Measurements from ENCODE around the gene C2orf80. TPM values are rescaled to one million over a fixed set of nuclear protein-coding genes. Genes with fewer than 3 reads are reported as not detected.
"Not testable (repeated sequence)": the region's sequence is repeated elsewhere in the genome, so short reads cannot be mapped to it uniquely, and the experiment has no call there.

C2orf80 gene
- total RNA-seq (not detected), polyA plus RNA-seq (not detected)
- long read RNA-seq, donor 1, result 0 reads
- long read RNA-seq, donor 2, result 0 reads
- long read RNA-seq, donor 3, result 0 reads
- long read RNA-seq, donor 4, result 0 reads

- Histone ChIP-seq H3K27me3 (ENCODE audit: control insufficient read depth, insufficient read depth) (no peaks in the 10 kb centered on the region), H3K27ac (ENCODE audit: low read length) (no peak within 1 kb of the TSS), H3K9me3 (ENCODE audit: control insufficient read depth, low read length) (no peaks in the 10 kb centered on the region), H3K4me3 (ENCODE audit: low read length) (no peak within 1 kb of the TSS), H3K4me1 (ENCODE audit: control insufficient read depth, insufficient read depth, low read length) (no peaks in the 10 kb centered on the region)
- intact Hi-C loops (cut with DNase I), result no loop called here
- 79% methylated on average over 10 of the region's 10 CpGs for WGBS
- ATAC-seq, result no peak
- no peak for DNase-seq
Observed at GRCh38 chr2:208189810-208190503, at the start of gene C2orf80. TSS of gene C2orf80 (minus strand) at chr2:208190030. CDS start at chr2:208186986, 3,044 bp downstream.

- DNase-seq (no peak), ATAC-seq (no peak)
- no peak overlapping the region for H3K4me3 ChIP-seq (ENCODE audit: low read length)
- 83% methylated on average over 2 of the region's 2 CpGs for WGBS
- H3K27me3 ChIP-seq (ENCODE audit: control insufficient read depth, insufficient read depth), result no peaks in the 10 kb centered on the region
- H3K9me3 ChIP-seq (ENCODE audit: control insufficient read depth, low read length), result no peaks in the 10 kb centered on the region
- intact Hi-C loops (cut with DNase I), result no loop called here
- H3K4me1 ChIP-seq (ENCODE audit: control insufficient read depth, insufficient read depth, low read length), result no peaks in the 10 kb centered on the region
- H3K27ac ChIP-seq (ENCODE audit: low read length), result no peak overlapping the region
Observed at GRCh38 chr2:208235860-208236259, 46.0 kb upstream of the C2orf80 start.

- no peaks in the 10 kb centered on the region for H3K4me1 ChIP-seq (ENCODE audit: control insufficient read depth, insufficient read depth, low read length)
- H3K27me3 ChIP-seq (ENCODE audit: control insufficient read depth, insufficient read depth), result no peaks in the 10 kb centered on the region
- H3K27ac ChIP-seq (ENCODE audit: low read length), result no peak overlapping the region
- intact Hi-C loops (cut with DNase I), result no loop called here
- no peak overlapping the region for H3K4me3 ChIP-seq (ENCODE audit: low read length)
- DNase-seq, result no peak
- ATAC-seq, result no peak
- no peaks in the 10 kb centered on the region for H3K9me3 ChIP-seq (ENCODE audit: control insufficient read depth, low read length)
- WGBS, result 92% methylated on average over 1 of the region's 1 CpG
Observed at GRCh38 chr2:208234786-208235185, 45.0 kb upstream of the C2orf80 start.

GRCh38 chr2:208228476-208228875 is 38.6 kb upstream of the C2orf80 start:
- Histone ChIP-seq H3K27me3 (ENCODE audit: control insufficient read depth, insufficient read depth) (no peaks in the 10 kb centered on the region), H3K4me3 (ENCODE audit: low read length) (no peak overlapping the region), H3K9me3 (ENCODE audit: control insufficient read depth, low read length) (no peaks in the 10 kb centered on the region), H3K27ac (ENCODE audit: low read length) (no peak overlapping the region), H3K4me1 (ENCODE audit: control insufficient read depth, insufficient read depth, low read length) (no peaks in the 10 kb centered on the region)
- intact Hi-C loops (cut with DNase I), result no loop called here
- ATAC-seq (no peak), DNase-seq (no peak)
- 63% methylated on average over 1 of the region's 1 CpG for WGBS

DNA sequence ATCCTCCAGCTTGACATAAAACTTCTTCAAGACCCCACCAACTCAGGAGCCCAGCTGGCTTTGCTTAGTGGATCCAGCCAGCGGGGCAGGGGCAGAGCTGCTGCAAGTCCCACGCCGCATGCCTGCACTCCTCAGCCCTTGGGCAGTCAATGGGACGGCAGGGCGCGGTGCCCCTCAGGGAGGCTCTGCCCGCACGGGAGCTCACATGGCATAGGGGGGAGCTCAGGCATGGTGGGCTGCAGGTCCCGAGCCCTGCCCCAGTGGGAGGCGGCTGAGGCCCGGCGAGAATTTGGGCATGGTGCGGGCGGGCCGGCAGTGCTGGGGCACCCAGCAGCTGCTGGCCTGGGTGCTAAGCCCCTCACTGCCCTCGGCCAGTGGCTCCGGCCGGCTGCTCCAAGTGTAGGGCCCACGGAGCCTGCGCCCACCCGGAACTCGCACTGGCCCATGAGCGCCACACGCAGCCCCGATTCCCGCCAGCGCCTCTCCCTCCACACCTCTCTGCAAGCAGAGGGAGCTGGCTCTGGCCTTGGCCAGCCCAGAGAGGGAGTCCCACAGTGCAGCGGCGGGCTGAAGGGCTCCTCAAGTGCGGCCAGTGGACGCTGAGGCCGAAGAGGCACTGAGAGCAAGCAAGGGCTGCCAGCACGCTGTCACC is 37.9 kb upstream of the C2orf80 start:
- no peak for ATAC-seq
- intact Hi-C loops (cut with DNase I), result no loop called here
- Histone ChIP-seq H3K27ac (ENCODE audit: low read length) (no peak overlapping the region), H3K9me3 (ENCODE audit: control insufficient read depth, low read length) (no peaks in the 10 kb centered on the region), H3K4me3 (ENCODE audit: low read length) (no peak overlapping the region), H3K27me3 (ENCODE audit: control insufficient read depth, insufficient read depth) (no peaks in the 10 kb centered on the region), H3K4me1 (ENCODE audit: control insufficient read depth, insufficient read depth, low read length) (no peaks in the 10 kb centered on the region)
- no peak for DNase-seq
- 94% methylated on average over 33 of the region's 33 CpGs for WGBS

DNA sequence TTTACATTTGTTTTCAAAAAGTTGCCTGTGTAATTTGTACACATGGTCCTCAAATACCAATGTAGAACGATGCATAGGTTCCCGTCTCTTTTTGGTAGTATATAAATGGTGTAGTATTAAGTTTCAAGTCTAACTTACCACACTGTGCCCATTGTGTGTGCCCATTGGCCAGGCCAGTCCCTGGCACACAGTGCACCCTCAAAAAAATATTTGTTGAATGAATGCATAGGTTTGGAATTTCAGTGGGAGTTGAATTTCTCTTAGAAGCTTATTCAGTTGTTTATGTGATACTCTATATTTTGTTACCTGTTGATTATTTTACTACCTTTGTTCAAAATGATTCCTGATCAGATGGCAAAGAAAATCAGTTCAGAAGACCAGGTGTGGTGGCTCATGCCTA is 35.0 kb upstream of the C2orf80 start:
- Histone ChIP-seq H3K4me3 (ENCODE audit: low read length) (no peak overlapping the region), H3K27ac (ENCODE audit: low read length) (no peak overlapping the region), H3K4me1 (ENCODE audit: control insufficient read depth, insufficient read depth, low read length) (no peaks in the 10 kb centered on the region), H3K9me3 (ENCODE audit: control insufficient read depth, low read length) (no peaks in the 10 kb centered on the region), H3K27me3 (ENCODE audit: control insufficient read depth, insufficient read depth) (no peaks in the 10 kb centered on the region)
- 88% methylated on average over 2 of the region's 2 CpGs for WGBS
- no peak for DNase-seq
- ATAC-seq, result no peak
- intact Hi-C loops (cut with DNase I), result no loop called here

- WGBS, result 82% methylated on average over 3 of the region's 3 CpGs
- ATAC-seq, result no peak
- intact Hi-C loops (cut with DNase I), result no loop called here
Observed at GRCh38 chr2:208222351-208222750, 32.5 kb upstream of the C2orf80 start.

DNA sequence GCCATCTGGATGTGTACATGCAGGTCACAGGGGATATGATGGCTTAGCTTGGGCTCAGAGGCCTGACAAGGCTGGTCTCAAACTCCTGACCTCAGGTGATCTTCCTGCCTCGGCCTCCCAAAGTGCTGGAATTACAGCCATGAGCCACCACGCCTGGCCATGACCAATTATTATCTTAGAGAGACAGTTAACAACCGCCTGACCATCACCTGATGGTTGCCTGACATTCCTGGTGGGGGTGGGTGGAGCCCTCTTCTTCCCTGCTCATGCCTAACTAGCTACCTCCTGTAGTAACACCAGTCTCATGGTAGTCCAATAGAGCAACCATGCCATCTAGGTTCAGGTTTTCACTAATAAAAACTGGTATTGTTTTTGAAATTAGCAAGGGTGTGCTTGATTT is 32.0 kb upstream of the C2orf80 start:
- H3K27me3 ChIP-seq (ENCODE audit: control insufficient read depth, insufficient read depth); H3K9me3 ChIP-seq (ENCODE audit: control insufficient read depth, low read length); DNase-seq; H3K27ac ChIP-seq (ENCODE audit: low read length); intact Hi-C loops (cut with DNase I); H3K4me1 ChIP-seq (ENCODE audit: control insufficient read depth, insufficient read depth, low read length); H3K4me3 ChIP-seq (ENCODE audit: low read length); ATAC-seq: not testable (repeated sequence)
- 80% methylated on average over 3 of the region's 3 CpGs for WGBS

More at GRCh38 chr2:208222351-208222750, 32.5 kb upstream of the C2orf80 start:
- Histone ChIP-seq H3K4me3 (ENCODE audit: low read length) (no peak overlapping the region), H3K4me1 (ENCODE audit: control insufficient read depth, insufficient read depth, low read length) (no peaks in the 10 kb centered on the region), H3K27ac (ENCODE audit: low read length) (no peak overlapping the region), H3K27me3 (ENCODE audit: control insufficient read depth, insufficient read depth) (no peaks in the 10 kb centered on the region), H3K9me3 (ENCODE audit: control insufficient read depth, low read length) (no peaks in the 10 kb centered on the region)
- no peak for DNase-seq

DNA sequence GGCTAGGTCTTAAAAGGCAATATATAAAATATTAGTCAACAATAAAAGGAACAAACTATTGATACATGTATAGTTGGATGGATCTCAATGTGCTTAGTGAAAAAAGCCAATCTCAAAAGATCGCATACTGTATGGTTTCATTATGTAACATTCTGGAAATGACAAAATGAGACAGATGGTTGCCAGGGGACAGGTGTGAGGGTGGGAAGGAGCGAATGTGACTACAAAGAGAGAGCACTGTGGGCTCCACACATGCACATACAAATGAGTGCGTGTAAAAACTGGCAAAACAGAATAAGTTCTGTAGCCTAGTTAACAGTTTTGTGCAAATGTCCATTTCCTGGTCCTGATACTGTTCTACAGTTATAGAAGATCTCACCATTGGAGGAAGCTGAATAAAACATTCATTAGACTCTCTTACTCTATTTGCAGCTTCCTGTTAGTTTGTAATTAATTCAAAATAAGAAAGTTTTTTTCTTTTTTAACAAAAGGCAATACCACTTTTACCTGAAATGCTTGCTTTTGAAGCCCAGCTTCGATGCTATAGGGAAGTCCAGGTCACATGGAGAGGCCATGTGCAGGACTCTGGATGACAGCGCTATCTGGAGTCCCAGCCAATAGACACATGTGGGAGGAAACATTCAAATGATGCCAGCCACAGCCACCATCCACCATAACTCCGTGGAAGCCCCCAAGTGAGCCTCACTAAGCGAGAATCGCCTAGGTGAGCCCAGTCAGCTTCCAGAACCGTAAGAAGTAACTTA is 21.0 kb upstream of the C2orf80 start:
- Histone ChIP-seq H3K27me3 (ENCODE audit: control insufficient read depth, insufficient read depth) (no peaks in the 10 kb centered on the region), H3K4me1 (ENCODE audit: control insufficient read depth, insufficient read depth, low read length) (no peaks in the 10 kb centered on the region), H3K27ac (ENCODE audit: low read length) (no peak overlapping the region), H3K4me3 (ENCODE audit: low read length) (no peak overlapping the region), H3K9me3 (ENCODE audit: control insufficient read depth, low read length) (no peaks in the 10 kb centered on the region)
- DNase-seq (no peak), ATAC-seq (no peak)
- intact Hi-C loops (cut with DNase I), result no loop called here
- WGBS, result 88% methylated on average over 9 of the region's 9 CpGs

DNA sequence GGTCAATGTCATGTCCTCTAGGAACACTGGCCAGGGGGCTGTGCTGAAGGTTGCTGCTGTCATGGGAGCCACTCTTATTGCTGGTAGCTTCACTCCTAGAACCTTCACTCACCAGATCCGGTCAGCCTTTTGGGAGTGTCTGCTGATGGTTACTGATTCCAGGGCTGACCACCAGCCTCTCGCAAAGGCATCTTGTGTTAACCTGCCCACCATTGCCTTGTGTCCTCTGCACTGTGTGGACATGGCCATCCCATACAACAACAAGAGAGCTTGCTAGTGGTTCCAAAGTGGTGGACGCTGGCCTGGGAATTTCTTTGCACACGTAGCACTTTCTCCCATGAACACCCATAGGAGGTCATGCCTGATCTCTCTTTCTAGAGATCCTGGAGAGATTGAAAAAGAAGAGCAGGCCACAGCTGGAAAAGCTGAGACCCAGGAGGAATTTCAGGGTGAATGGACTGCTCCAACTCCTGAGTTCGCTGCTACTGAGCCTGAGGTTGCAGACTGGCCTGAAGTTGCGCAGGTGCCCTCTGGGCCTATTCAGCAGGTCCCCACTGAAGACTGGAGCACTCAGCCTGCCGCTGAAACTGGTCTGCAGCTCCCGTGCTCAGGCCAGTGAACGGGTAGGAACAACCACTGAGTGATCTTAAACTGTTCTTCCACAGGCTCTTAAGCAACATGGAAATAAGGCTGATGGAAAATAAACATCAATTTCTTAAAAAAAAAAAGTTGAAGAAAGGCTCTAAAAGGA is 18.7 kb upstream of the C2orf80 start:
- Histone ChIP-seq H3K27ac (ENCODE audit: low read length) (no peak overlapping the region), H3K4me3 (ENCODE audit: low read length) (no peak overlapping the region), H3K9me3 (ENCODE audit: control insufficient read depth, low read length) (no peaks in the 10 kb centered on the region), H3K27me3 (ENCODE audit: control insufficient read depth, insufficient read depth) (no peaks in the 10 kb centered on the region), H3K4me1 (ENCODE audit: control insufficient read depth, insufficient read depth, low read length) (no peaks in the 10 kb centered on the region)
- intact Hi-C loops (cut with DNase I), result no loop called here
- ATAC-seq (no peak), DNase-seq (no peak)
- 90% methylated on average over 9 of the region's 9 CpGs for WGBS
